ENCODE measurements around the gene RPS3A.

DNA sequence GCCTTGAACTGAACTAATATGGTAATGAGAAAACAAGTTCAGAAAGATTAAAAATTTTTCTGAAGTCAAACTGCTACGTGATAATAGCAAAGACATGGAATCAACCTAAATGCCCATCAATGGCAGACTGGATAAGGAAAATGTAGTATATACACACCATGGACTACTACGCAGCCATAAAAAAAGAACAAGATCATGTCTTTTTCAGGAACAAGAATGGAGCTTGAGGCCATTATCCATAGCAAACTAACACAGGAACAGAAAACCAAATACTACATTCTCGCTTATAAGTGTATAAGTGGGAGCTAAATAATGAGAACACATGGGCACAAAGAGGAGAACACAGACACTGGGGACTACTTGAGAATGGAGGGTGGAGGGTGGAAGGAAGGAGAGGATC is 4.3 kb upstream of the RPS3A start:
- TF ChIP-seq, protein P1, sequence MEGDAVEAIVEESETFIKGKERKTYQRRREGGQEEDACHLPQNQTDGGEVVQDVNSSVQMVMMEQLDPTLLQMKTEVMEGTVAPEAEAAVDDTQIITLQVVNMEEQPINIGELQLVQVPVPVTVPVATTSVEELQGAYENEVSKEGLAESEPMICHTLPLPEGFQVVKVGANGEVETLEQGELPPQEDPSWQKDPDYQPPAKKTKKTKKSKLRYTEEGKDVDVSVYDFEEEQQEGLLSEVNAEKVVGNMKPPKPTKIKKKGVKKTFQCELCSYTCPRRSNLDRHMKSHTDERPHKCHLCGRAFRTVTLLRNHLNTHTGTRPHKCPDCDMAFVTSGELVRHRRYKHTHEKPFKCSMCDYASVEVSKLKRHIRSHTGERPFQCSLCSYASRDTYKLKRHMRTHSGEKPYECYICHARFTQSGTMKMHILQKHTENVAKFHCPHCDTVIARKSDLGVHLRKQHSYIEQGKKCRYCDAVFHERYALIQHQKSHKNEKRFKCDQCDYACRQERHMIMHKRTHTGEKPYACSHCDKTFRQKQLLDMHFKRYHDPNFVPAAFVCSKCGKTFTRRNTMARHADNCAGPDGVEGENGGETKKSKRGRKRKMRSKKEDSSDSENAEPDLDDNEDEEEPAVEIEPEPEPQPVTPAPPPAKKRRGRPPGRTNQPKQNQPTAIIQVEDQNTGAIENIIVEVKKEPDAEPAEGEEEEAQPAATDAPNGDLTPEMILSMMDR (conservative IDR thresholded peaks at IDR 0.05; ENCODE audit: low read depth, low read length): no peak
- TF ChIP-seq EZH2 (IDR thresholded peaks at IDR 0.05; ENCODE audit: borderline replicate concordance, low read depth, low read length, poor library complexity, severe bottlenecking): no peak
